GM23338 (cell line): ENCODE measurements around the gene SRGAP3. TPM values are rescaled to one million over a fixed set of nuclear protein-coding genes. Genes with fewer than 3 reads are reported as not detected.

Source experiments
- ATAC-seq: fragments of 200-7000 bp; cut with Tn5 transposase; 3 replicates; pipeline ENCODE4 v1.9.1; 2020
- DNase-seq: peaks from one replicate; pipeline ENCODE4 v3.0.0-alpha.2; 2015; ENCODE audit warnings: low spot score
- H2AFZ ChIP-seq: fragments of 200-600 bp; sonication (generic); 2 replicates; pipeline ENCODE4 v1.8.0; 2016; ENCODE audit warnings: antibody characterized with exemption, mild to moderate bottlenecking, moderate library complexity
- H3F3A ChIP-seq: fragments of 200-600 bp; sonication (generic); replicated peaks from 2 replicates; pipeline ENCODE4 v1.8.0; 2017; ENCODE audit warnings: antibody characterized with exemption, mixed run types, low read depth
- H3K27ac ChIP-seq: fragments of 200-600 bp; sonication (generic); 2 replicates; pipeline ENCODE4 v1.6.1; 2016; ENCODE audit warnings: low read depth
- H3K27me3 ChIP-seq: fragments of 200-600 bp; sonication (generic); 2 replicates; pipeline ENCODE4 v1.8.0; 2016; ENCODE audit warnings: mild to moderate bottlenecking, mixed run types, moderate library complexity; ENCODE audit not compliant: insufficient read depth
- H3K36me3 ChIP-seq: fragments of 200-600 bp; sonication (generic); 2 replicates; pipeline ENCODE4 v1.8.0; 2016; ENCODE audit warnings: mild to moderate bottlenecking; ENCODE audit not compliant: insufficient read depth
- H3K4me1 ChIP-seq: fragments of 200-600 bp; sonication (generic); 2 replicates; pipeline ENCODE4 v1.8.0; 2016; ENCODE audit warnings: mild to moderate bottlenecking, moderate library complexity; ENCODE audit not compliant: insufficient read depth
- H3K4me2 ChIP-seq: fragments of 200-600 bp; sonication (generic); 2 replicates; pipeline ENCODE4 v1.7.1; 2017; ENCODE audit warnings: mixed run types
- H3K4me3 ChIP-seq: fragments of 200-600 bp; sonication (generic); 2 replicates; pipeline ENCODE4 v1.6.1; 2016; ENCODE audit warnings: mixed run types
- H3K79me2 ChIP-seq: fragments of 200-600 bp; sonication (generic); replicated peaks from 2 replicates; pipeline ENCODE4 v1.8.0; 2017; ENCODE audit warnings: mild to moderate bottlenecking; ENCODE audit not compliant: insufficient read depth
- H3K9me2 ChIP-seq: fragments of 200-600 bp; sonication (generic); 2 replicates; pipeline ENCODE4 v1.8.0; 2017; ENCODE audit not compliant: insufficient read depth
- H4K20me1 ChIP-seq: fragments of 200-600 bp; sonication (generic); replicated peaks from 2 replicates; pipeline ENCODE4 v1.8.0; 2017; ENCODE audit warnings: mild to moderate bottlenecking; ENCODE audit not compliant: insufficient read depth
- H3K27ac Mint-ChIP-seq: 2 replicates; pipeline ENCODE4 v1.8.0; 2020; ENCODE audit warnings: inconsistent platforms, mild to moderate bottlenecking, moderate library complexity, mixed read lengths
- H3K27me3 Mint-ChIP-seq: 3 replicates; pipeline ENCODE4 v1.8.0; 2022; ENCODE audit warnings: low read depth, mild to moderate bottlenecking, moderate library complexity, mixed read lengths, inconsistent platforms; ENCODE audit not compliant: insufficient read depth, poor library complexity
- H3K36me3 Mint-ChIP-seq: 3 replicates; pipeline ENCODE4 v1.8.0; 2021; ENCODE audit warnings: low read depth, mild to moderate bottlenecking, inconsistent platforms, moderate library complexity, mixed read lengths
- H3K4me1 Mint-ChIP-seq: 3 replicates; pipeline ENCODE4 v1.8.0; 2020; ENCODE audit warnings: mild to moderate bottlenecking, inconsistent platforms, mixed read lengths
- H3K4me3 Mint-ChIP-seq: 3 replicates; pipeline ENCODE4 v1.8.0; 2021; ENCODE audit warnings: moderate library complexity, mild to moderate bottlenecking, inconsistent platforms, mixed read lengths
- H3K9me3 Mint-ChIP-seq: 3 replicates; pipeline ENCODE4 v1.8.0; 2020; ENCODE audit warnings: moderate library complexity, mild to moderate bottlenecking, inconsistent platforms, mixed read lengths
- CREB1 ChIP-seq: fragments of 250-450 bp; sonication (Bioruptor Pico); IDR thresholded peaks from 2 replicates; pipeline ENCODE4 v1.5.0; 2020; ENCODE audit warnings: low read depth, mild to moderate bottlenecking, moderate library complexity
- EZH2 ChIP-seq: fragments of 200-600 bp; sonication (generic); IDR thresholded peaks from one replicate; pipeline ENCODE4 v1.8.0; 2017; ENCODE audit warnings: antibody characterized with exemption, mild to moderate bottlenecking, low read depth; ENCODE audit not compliant: unreplicated experiment
- EZH2phosphoT487 ChIP-seq: fragments of 200-600 bp; sonication (generic); IDR thresholded peaks from one replicate; pipeline ENCODE4 v1.8.1; 2018; ENCODE audit warnings: antibody characterized with exemption; ENCODE audit not compliant: unreplicated experiment
- JUNB ChIP-seq: IDR thresholded peaks from one replicate; pipeline ENCODE4 v1.6.1; 2016; ENCODE audit warnings: antibody characterized with exemption; ENCODE audit not compliant: unreplicated experiment
- NANOG ChIP-seq: IDR thresholded peaks from 2 replicates; pipeline ENCODE4 v1.6.1; 2016; ENCODE audit warnings: antibody characterized with exemption, borderline replicate concordance
- POLR2AphosphoS5 ChIP-seq: IDR thresholded peaks from 2 replicates; pipeline ENCODE4 v1.6.1; 2016; ENCODE audit warnings: antibody characterized with exemption, low read depth
- ZNF114 ChIP-seq: fragments of 250-450 bp; sonication (Bioruptor Pico); IDR thresholded peaks from 2 replicates; pipeline ENCODE4 v1.5.0; 2020; ENCODE audit warnings: mild to moderate bottlenecking, moderate library complexity
- polyA plus RNA-seq: library from polyadenylated mRNA; unstranded; fragments of >200 nt; fragmentation: Nextera tagmentation; extraction: Ambion mirVana; gene quantifications from 2 replicates; pipeline ENCODE4 v1.2.1, GENCODE V29; 2016
- total RNA-seq: library from RNA; depleted of rRNA; stranded (reverse); fragments of >200 nt; shearing (Covaris generic); gene quantifications from 2 replicates; pipeline ENCODE4 v1.2.3, GENCODE V29; 2014
- TF ChIP-seq, protein P1 (sequence below): IDR thresholded peaks from 2 replicates; pipeline ENCODE4 v1.6.1; 2016; ENCODE audit warnings: antibody characterized with exemption
- TF ChIP-seq, protein P2 (sequence below), 2 experiments: fragments of 200-600 bp in 1 of 2; sonication (generic) in 1 of 2; conservative IDR thresholded peaks; 2 replicates each; pipeline versions ENCODE4 v1.5.1 to v1.6.1; 2016 to 2017; ENCODE audit warnings: antibody characterized with exemption in 2 of 2, low read depth in 2 of 2, mild to moderate bottlenecking in 2 of 2, moderate library complexity in 1 of 2

SRGAP3 gene
- total and polyA plus RNA-seq, 2 experiments from 2014 or later = 6.4 to 9.4 TPM

DNA sequence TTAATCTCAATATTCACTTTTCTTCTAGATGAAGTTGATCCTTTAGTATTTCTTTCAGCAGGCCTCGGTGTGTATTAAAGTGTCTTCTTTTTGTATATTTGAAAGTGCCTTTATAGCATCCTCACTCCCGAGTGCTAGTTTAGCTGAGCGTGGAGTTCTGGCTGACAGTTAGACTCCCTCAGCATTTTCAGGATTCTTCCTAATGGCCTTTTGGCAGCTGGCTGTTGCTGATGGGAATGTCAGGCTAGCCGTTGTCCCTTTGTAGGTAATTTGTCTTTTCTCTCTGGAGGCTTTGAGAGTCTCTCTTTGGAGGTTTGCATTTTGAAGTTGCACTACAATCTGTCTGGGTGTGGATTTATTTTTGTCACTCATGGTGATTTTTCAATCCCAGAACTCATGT lies 94.4 kb downstream of the SRGAP3 start:
- Histone ChIP-seq H3K27ac (no peak overlapping the region), H3K79me2 (no peaks in the 10 kb centered on the region), H2AFZ (no peak overlapping the region), H3K4me3 (no peak overlapping the region), H3K9me2 (no peaks in the 10 kb centered on the region), H4K20me1 (no peaks in the 10 kb centered on the region), H3F3A (no peaks in the 10 kb centered on the region), H3K27me3 (no peaks in the 10 kb centered on the region), H3K4me2 (no peak overlapping the region), H3K4me1 (peaks cover 5% of the 10 kb centered on the region), H3K36me3 (no peaks in the 10 kb centered on the region; the same call in 1 of the 2 replicates)
- no peak overlapping the region for H3K27ac Mint-ChIP-seq
- ATAC-seq (no peak), DNase-seq (no peak)
- H3K36me3 Mint-ChIP-seq = peaks cover 22% of the 10 kb centered on the region
- H3K4me3 Mint-ChIP-seq = no peak overlapping the region
- H3K27me3 Mint-ChIP-seq = peaks cover 13% of the 10 kb centered on the region
- TF ChIP-seq EZH2phosphoT487 (no peak), POLR2AphosphoS5 (no peak), NANOG (no peak), JUNB (no peak), ZNF114 (CRISPR knock-in tag) (no peak), EZH2 (no peak), CREB1 (CRISPR knock-in tag) (no peak)
- TF ChIP-seq, protein P1, sequence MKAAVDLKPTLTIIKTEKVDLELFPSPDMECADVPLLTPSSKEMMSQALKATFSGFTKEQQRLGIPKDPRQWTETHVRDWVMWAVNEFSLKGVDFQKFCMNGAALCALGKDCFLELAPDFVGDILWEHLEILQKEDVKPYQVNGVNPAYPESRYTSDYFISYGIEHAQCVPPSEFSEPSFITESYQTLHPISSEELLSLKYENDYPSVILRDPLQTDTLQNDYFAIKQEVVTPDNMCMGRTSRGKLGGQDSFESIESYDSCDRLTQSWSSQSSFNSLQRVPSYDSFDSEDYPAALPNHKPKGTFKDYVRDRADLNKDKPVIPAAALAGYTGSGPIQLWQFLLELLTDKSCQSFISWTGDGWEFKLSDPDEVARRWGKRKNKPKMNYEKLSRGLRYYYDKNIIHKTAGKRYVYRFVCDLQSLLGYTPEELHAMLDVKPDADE = no peak
- TF ChIP-seq, protein P2, sequence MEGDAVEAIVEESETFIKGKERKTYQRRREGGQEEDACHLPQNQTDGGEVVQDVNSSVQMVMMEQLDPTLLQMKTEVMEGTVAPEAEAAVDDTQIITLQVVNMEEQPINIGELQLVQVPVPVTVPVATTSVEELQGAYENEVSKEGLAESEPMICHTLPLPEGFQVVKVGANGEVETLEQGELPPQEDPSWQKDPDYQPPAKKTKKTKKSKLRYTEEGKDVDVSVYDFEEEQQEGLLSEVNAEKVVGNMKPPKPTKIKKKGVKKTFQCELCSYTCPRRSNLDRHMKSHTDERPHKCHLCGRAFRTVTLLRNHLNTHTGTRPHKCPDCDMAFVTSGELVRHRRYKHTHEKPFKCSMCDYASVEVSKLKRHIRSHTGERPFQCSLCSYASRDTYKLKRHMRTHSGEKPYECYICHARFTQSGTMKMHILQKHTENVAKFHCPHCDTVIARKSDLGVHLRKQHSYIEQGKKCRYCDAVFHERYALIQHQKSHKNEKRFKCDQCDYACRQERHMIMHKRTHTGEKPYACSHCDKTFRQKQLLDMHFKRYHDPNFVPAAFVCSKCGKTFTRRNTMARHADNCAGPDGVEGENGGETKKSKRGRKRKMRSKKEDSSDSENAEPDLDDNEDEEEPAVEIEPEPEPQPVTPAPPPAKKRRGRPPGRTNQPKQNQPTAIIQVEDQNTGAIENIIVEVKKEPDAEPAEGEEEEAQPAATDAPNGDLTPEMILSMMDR (conservative IDR thresholded peaks at IDR 0.05; ENCODE audit: low read depth in 2 of 2) = no peak
- H3K4me1 Mint-ChIP-seq = peaks cover 14% of the 10 kb centered on the region
- peaks cover 24% of the 10 kb centered on the region for H3K9me3 Mint-ChIP-seq

DNA sequence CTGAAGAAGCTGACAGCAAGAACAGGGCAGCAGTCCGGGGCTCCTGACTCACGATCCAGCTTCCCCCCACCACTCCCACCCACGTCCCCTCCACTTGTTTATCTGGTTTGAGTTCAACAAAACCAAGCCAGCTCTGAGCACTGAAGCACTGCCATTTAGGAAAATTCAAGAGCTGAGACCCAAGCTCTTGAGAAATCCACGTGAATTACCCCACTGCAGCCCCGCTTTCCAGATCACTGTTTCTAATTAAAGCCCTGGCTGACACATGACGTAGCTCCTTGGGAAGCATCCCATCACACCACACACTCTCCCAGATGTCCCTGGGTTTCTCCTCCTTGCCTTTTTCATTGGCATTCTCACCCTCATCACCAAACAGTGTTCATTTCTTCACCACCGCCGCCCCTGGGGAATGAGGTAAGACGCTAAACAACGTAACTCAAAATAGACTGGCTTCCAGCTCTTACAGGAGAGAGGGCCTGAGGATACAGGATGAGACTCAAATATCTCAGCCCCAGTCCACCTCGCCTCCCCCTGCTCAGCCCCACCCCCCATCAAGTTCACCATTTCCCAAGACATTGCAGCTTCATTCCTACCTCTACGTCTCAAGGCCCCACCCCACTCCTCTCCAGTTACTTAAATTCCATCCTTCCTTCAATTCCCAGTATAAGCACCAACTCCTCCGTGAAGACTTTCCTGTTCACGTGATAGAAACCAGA lies 95.4 kb downstream of the SRGAP3 start:
- Mint-ChIP-seq H3K27me3 (peaks cover 12% of the 10 kb centered on the region), H3K36me3 (peaks cover 26% of the 10 kb centered on the region), H3K4me3 (no peak overlapping the region), H3K9me3 (peaks cover 32% of the 10 kb centered on the region), H3K27ac (no peak overlapping the region; the same call in 1 of the 2 replicates), H3K4me1 (peaks cover 14% of the 10 kb centered on the region)
- ATAC-seq (peak; percentile 79), DNase-seq (peak; percentile 70)
- H3K79me2 ChIP-seq = no peaks in the 10 kb centered on the region
- H3K4me2 ChIP-seq = no peak overlapping the region
- H4K20me1 ChIP-seq = no peaks in the 10 kb centered on the region
- no peak overlapping the region for H2AFZ ChIP-seq
- no peaks in the 10 kb centered on the region for H3K27me3 ChIP-seq
- H3K27ac ChIP-seq = no peak overlapping the region
- H3F3A ChIP-seq = no peaks in the 10 kb centered on the region
- peaks cover 5% of the 10 kb centered on the region for H3K4me1 ChIP-seq
- H3K36me3 ChIP-seq = no peaks in the 10 kb centered on the region; the same call in 1 of the 2 replicates
- no peak overlapping the region for H3K4me3 ChIP-seq
- H3K9me2 ChIP-seq = no peaks in the 10 kb centered on the region
- TF ChIP-seq CREB1 (CRISPR knock-in tag) (no peak), NANOG (no peak)
- TF ChIP-seq, protein P2 (conservative IDR thresholded peaks at IDR 0.05; ENCODE audit: low read depth in 2 of 2) = no peak
